PC-3 (cell line): ENCODE data around the gene TP53. TPM values are rescaled to one million over a fixed set of nuclear protein-coding genes. Genes with fewer than 3 reads are reported as not detected.

Experiments used
- ATAC-seq: fragments of 200-7000 bp; cut with Tn5 transposase; 2 replicates; pipeline ENCODE4 v1.9.1; 2020; ENCODE audit warnings: mild to moderate bottlenecking, moderate library complexity
- BruUV-seq: library from RNA; stranded (reverse); fragments of 400-500 nt; replicated peaks from 2 replicates; lab custom pipeline; 2021; lab: Mats Ljungman, UMichigan
- CTCF ChIA-PET: fragments of 300-600 bp; sonication (Branson Sonifier 250); formaldehyde crosslinking; loops from one replicate; lab custom pipeline; 2022; ENCODE audit warnings: antibody characterized with exemption; lab: Charles Lee
- POLR2A ChIA-PET: fragments of 300-600 bp; sonication (Branson Sonifier 250); formaldehyde crosslinking; loops from one replicate; lab custom pipeline; 2022; ENCODE audit warnings: antibody characterized with exemption; ENCODE audit not compliant: unreplicated experiment; lab: Charles Lee
- DNase-seq: peaks from one replicate; pipeline ENCODE4 v3.0.0-alpha.2; 2015
- H2AFZ ChIP-seq: fragments of 300-600 bp; sonication (generic); 2 replicates; pipeline ENCODE4 v1.6.0; 2016; ENCODE audit warnings: antibody characterized with exemption, low read length
- H3F3A ChIP-seq: fragments of 300-600 bp; sonication (generic); one replicate; pipeline ENCODE4 v1.6.0; 2017; ENCODE audit warnings: antibody characterized with exemption, low read length, control low read depth, mild to moderate bottlenecking; ENCODE audit not compliant: unreplicated experiment
- H3K27ac ChIP-seq: fragments of 300-600 bp; sonication (generic); 2 replicates; pipeline ENCODE4 v1.5.1; 2016; ENCODE audit warnings: mild to moderate bottlenecking, low read length
- H3K27me3 ChIP-seq: fragments of 300-600 bp; sonication (generic); 2 replicates; pipeline ENCODE4 v1.6.1; 2016; ENCODE audit warnings: low read length, mixed read lengths
- H3K36me3 ChIP-seq: fragments of 300-600 bp; sonication (generic); 2 replicates; pipeline ENCODE4 v1.6.1; 2016; ENCODE audit warnings: low read depth, mixed run types, low read length, mixed read lengths
- H3K4me1 ChIP-seq: fragments of 300-600 bp; sonication (generic); 2 replicates; pipeline ENCODE4 v1.5.1; 2016; ENCODE audit warnings: low read length; ENCODE audit not compliant: insufficient read depth
- H3K4me2 ChIP-seq: fragments of 300-600 bp; sonication (generic); 2 replicates; pipeline ENCODE4 v1.6.0; 2016; ENCODE audit warnings: low read length
- H3K4me3 ChIP-seq: fragments of 300-600 bp; sonication (generic); 2 replicates; pipeline ENCODE4 v1.5.1; 2016; ENCODE audit warnings: mild to moderate bottlenecking, low read length, mixed read lengths
- H3K79me2 ChIP-seq: fragments of 300-600 bp; sonication (generic); 2 replicates; pipeline ENCODE4 v1.6.1; 2017; ENCODE audit warnings: low read length, mixed read lengths
- H3K9ac ChIP-seq: fragments of 300-600 bp; sonication (generic); 2 replicates; pipeline ENCODE4 v1.6.0; 2016; ENCODE audit warnings: mild to moderate bottlenecking, low read length
- H3K9me2 ChIP-seq: fragments of 300-600 bp; sonication (generic); replicated peaks from 2 replicates; pipeline ENCODE4 v1.6.1; 2016; ENCODE audit warnings: mixed run types, low read length, mixed read lengths
- H3K9me3 ChIP-seq: fragments of 300-600 bp; sonication (generic); 2 replicates; pipeline ENCODE4 v1.6.1; 2016; ENCODE audit warnings: low read length, mixed read lengths
- H4K20me1 ChIP-seq: fragments of 300-600 bp; sonication (generic); 2 replicates; pipeline ENCODE4 v1.6.1; 2016; ENCODE audit warnings: low read length, mixed read lengths
- EZH2 ChIP-seq: fragments of 300-600 bp; sonication (generic); IDR thresholded peaks from one replicate; pipeline ENCODE4 v1.6.1; 2017; ENCODE audit warnings: antibody characterized with exemption, mild to moderate bottlenecking, low read length; ENCODE audit not compliant: unreplicated experiment
- EZH2phosphoT487 ChIP-seq: fragments of 300-600 bp; sonication (generic); IDR thresholded peaks from 2 replicates; pipeline ENCODE4 v1.6.1; 2018; ENCODE audit warnings: mild to moderate bottlenecking, antibody characterized with exemption, low read length, borderline replicate concordance
- intact Hi-C: fragments of 100-400 bp; cut with micrococcal nuclease; formaldehyde crosslinking; loops from 2 replicates; pipeline ENCODE4 v1.9.0; 2023
- total RNA-seq: library from RNA; depleted of rRNA; stranded (reverse); fragments of >200 nt; gene quantifications from 2 replicates; pipeline ENCODE4 v1.2.3, GENCODE V29; 2014
- TF ChIP-seq, protein P1 (sequence below): fragments of 300-600 bp; sonication (generic); conservative IDR thresholded peaks from 2 replicates; pipeline ENCODE4 v1.5.1; 2017; ENCODE audit warnings: antibody characterized with exemption, low read depth, mild to moderate bottlenecking, low read length

Gene TP53
- total RNA-seq, 1 experiment from 2014 or later, result 3.4 TPM

GRCh38 chr17:7656958-7657609 is 30.2 kb downstream of the TP53 start:
- ChIA-PET CTCF (no interaction called here), POLR2A (no interaction called here)
- no TSS peak for BruUV-seq
- no peaks in the 10 kb centered on the region for H4K20me1 ChIP-seq
- no peaks in the 10 kb centered on the region for H3K36me3 ChIP-seq
- no peaks in the 10 kb centered on the region for H3F3A ChIP-seq
- H3K27me3 ChIP-seq, result 0 out of 2 replicates have a peak, but pooled peaks cover under 1% of the 10 kb centered on the region
- TF ChIP-seq, protein P1, sequence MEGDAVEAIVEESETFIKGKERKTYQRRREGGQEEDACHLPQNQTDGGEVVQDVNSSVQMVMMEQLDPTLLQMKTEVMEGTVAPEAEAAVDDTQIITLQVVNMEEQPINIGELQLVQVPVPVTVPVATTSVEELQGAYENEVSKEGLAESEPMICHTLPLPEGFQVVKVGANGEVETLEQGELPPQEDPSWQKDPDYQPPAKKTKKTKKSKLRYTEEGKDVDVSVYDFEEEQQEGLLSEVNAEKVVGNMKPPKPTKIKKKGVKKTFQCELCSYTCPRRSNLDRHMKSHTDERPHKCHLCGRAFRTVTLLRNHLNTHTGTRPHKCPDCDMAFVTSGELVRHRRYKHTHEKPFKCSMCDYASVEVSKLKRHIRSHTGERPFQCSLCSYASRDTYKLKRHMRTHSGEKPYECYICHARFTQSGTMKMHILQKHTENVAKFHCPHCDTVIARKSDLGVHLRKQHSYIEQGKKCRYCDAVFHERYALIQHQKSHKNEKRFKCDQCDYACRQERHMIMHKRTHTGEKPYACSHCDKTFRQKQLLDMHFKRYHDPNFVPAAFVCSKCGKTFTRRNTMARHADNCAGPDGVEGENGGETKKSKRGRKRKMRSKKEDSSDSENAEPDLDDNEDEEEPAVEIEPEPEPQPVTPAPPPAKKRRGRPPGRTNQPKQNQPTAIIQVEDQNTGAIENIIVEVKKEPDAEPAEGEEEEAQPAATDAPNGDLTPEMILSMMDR, result no peak
- no peak for TF ChIP-seq EZH2
- TF ChIP-seq EZH2phosphoT487, result no peak
- intact Hi-C loops, result no loop called here
- no peak for DNase-seq
- H3K4me3 ChIP-seq, result no peak overlapping the region
- no peaks in the 10 kb centered on the region for H3K4me1 ChIP-seq
- H3K27ac ChIP-seq, result no peak overlapping the region
- no peak overlapping the region for H3K9ac ChIP-seq
- no peak for ATAC-seq
- no peaks in the 10 kb centered on the region for H3K9me2 ChIP-seq
- H3K9me3 ChIP-seq, result no peaks in the 10 kb centered on the region
- no peak overlapping the region for H2AFZ ChIP-seq
- no peak overlapping the region for H3K4me2 ChIP-seq
- no peaks in the 10 kb centered on the region for H3K79me2 ChIP-seq

DNA sequence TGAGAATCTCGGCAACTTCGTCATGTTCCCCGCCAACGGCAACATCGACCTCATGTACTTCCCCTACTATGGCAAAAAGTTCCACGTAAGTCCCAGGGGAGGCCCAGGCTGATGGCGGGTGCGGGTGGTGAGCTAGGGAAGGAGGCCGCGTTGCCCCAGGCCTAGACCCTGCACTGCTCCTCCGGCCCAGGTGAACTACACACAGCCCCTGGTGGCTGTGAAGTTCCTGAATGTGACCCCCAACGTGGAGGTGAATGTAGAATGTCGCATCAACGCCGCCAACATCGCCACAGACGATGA is 31.8 kb downstream of the TP53 start:
- no peak for TF ChIP-seq EZH2
- no peak for TF ChIP-seq EZH2phosphoT487
- TF ChIP-seq, protein P1, result no peak
- H3K4me3 ChIP-seq, result no peak overlapping the region
- H4K20me1 ChIP-seq, result no peaks in the 10 kb centered on the region
- DNase-seq (no peak), ATAC-seq (no peak)
- H3F3A ChIP-seq, result no peaks in the 10 kb centered on the region
- H3K27ac ChIP-seq, result no peak overlapping the region
- ChIA-PET POLR2A (no interaction called here), CTCF (no interaction called here)
- intact Hi-C loops, result no loop called here
- no peak overlapping the region for H3K4me2 ChIP-seq
- H3K9me2 ChIP-seq, result no peaks in the 10 kb centered on the region
- H3K27me3 ChIP-seq, result peaks cover 13% of the 10 kb centered on the region
- H3K79me2 ChIP-seq, result no peaks in the 10 kb centered on the region
- no peaks in the 10 kb centered on the region for H3K36me3 ChIP-seq
- H3K9ac ChIP-seq, result no peak overlapping the region
- no peaks in the 10 kb centered on the region; the same call in 1 of the 2 replicates for H3K4me1 ChIP-seq
- H3K9me3 ChIP-seq, result no peaks in the 10 kb centered on the region
- no peak overlapping the region for H2AFZ ChIP-seq
- BruUV-seq, result no TSS peak

DNA sequence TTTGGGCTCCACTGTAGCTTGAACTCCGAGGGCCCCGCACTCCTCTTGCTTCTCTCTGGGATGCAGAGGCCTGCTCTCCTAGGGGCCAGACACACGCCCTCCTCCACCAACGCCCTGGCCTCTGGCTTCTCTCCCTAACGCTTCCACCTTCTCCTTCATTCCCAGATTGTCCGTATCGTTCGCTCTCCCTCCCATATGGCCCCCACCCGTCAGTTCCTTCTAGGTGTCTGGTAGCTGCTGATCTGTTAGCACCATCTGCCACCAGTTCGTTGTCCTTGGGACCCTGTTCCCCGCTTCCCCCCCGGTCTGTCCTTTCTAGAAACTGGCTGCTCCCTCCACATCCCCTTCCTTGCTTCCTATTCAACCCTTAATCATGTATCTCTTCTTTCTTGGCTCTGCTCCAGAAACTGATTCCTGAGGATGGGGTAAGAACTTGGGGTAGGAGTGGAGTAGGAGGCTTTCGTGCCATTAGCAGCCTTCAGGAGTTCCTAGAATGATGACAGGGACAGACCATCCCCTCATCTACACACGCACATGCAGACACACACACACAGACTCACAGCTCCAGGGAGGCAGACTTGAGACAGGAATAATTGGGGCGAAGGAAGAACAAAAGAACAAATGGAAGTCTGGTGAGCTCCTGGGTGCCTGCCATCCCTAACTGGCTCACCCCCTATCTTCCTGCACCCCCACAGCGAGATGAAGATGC is 32.3 kb downstream of the TP53 start:
- Histone ChIP-seq H2AFZ (no peak overlapping the region), H3K27me3 (peaks cover 13% of the 10 kb centered on the region), H3K4me3 (no peak overlapping the region), H3K9me3 (no peaks in the 10 kb centered on the region), H3F3A (no peaks in the 10 kb centered on the region), H3K4me1 (no peaks in the 10 kb centered on the region; the same call in 1 of the 2 replicates), H3K27ac (no peak overlapping the region), H3K9ac (no peak overlapping the region), H3K36me3 (no peaks in the 10 kb centered on the region), H3K79me2 (no peaks in the 10 kb centered on the region), H3K9me2 (no peaks in the 10 kb centered on the region), H3K4me2 (no peak overlapping the region), H4K20me1 (no peaks in the 10 kb centered on the region)
- BruUV-seq, result no TSS peak
- TF ChIP-seq, protein P1, result no peak
- no peak for TF ChIP-seq EZH2
- TF ChIP-seq EZH2phosphoT487, result no peak
- ATAC-seq, result no peak
- ChIA-PET CTCF (no interaction called here), POLR2A (no interaction called here)
- intact Hi-C loops, result no loop called here
- DNase-seq, result no peak
